ENCODE results near the gene GSTM4. TPM values are rescaled to one million over a fixed set of nuclear protein-coding genes. Genes with fewer than 3 reads are reported as not detected.
"Not testable (repeated sequence)": the region's sequence is repeated elsewhere in the genome, so short reads cannot be mapped to it uniquely, and the experiment has no call there.

The GSTM4 gene
- total RNA-seq, 2 experiments from 2014 or later: 8.8 to 9.9 TPM

DNA sequence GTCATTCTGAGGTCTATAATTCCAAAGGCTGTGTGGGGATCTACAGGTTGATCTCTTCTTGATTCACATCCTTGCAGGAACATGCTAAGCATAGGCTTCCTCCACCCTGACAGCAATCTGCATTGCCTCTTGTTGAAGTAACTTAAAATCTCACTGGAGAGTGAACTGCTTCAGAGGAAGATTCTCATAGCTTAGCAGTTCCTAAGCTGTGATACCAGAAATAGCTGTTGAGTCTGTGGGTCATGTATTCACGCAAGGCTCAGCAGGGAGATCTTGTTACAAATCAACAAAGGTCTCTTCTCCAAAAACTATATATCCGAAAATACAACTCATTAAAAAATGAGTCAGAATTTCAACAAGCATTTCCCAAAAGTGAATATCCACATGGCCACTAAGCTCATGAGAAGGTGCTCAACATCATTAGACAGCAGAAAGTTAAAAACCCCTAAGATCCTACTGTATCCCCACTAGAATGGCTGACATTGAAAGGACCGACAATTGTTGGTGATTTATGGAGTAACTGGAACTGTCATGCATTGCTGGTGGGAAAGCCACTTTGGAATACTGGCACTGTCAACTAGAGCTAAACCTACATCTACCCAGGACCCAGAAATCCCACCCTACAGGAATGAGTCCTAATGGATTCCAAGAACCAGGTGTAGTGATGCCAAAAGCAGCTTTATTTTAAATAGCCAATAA is 20.9 kb downstream of the GSTM4 start:
- DNase-seq; intact Hi-C loops (cut with micrococcal nuclease); H3K9me3 Mint-ChIP-seq; H3K36me3 Mint-ChIP-seq (ENCODE audit: low read depth); CTCF ChIA-PET; H3K27me3 Mint-ChIP-seq (ENCODE audit: low read depth); H3K4me1 Mint-ChIP-seq (ENCODE audit: low read depth); H3K27ac Mint-ChIP-seq; H3K4me3 Mint-ChIP-seq: not testable (repeated sequence)

- CTCF ChIA-PET: no interaction called here
- no peak overlapping the region for H3K4me3 Mint-ChIP-seq
- intact Hi-C loops (cut with micrococcal nuclease): no loop called here
- no peak for DNase-seq
- H3K27ac Mint-ChIP-seq: no peak overlapping the region
- no peaks in the 10 kb centered on the region for H3K27me3 Mint-ChIP-seq (ENCODE audit: low read depth)
- no peaks in the 10 kb centered on the region for H3K9me3 Mint-ChIP-seq
- no peaks in the 10 kb centered on the region for H3K4me1 Mint-ChIP-seq (ENCODE audit: low read depth)
- H3K36me3 Mint-ChIP-seq (ENCODE audit: low read depth): no peaks in the 10 kb centered on the region
These were observed 21.6 kb downstream of the GSTM4 start for GRCh38 chr1:109677459-109677858.

GRCh38 chr1:109678637-109679036 is 22.7 kb downstream of the GSTM4 start:
- intact Hi-C loops (cut with micrococcal nuclease); DNase-seq; H3K27ac Mint-ChIP-seq; CTCF ChIA-PET; H3K36me3 Mint-ChIP-seq (ENCODE audit: low read depth); H3K4me1 Mint-ChIP-seq (ENCODE audit: low read depth); H3K4me3 Mint-ChIP-seq; H3K9me3 Mint-ChIP-seq; H3K27me3 Mint-ChIP-seq (ENCODE audit: low read depth): not testable (repeated sequence)

DNA sequence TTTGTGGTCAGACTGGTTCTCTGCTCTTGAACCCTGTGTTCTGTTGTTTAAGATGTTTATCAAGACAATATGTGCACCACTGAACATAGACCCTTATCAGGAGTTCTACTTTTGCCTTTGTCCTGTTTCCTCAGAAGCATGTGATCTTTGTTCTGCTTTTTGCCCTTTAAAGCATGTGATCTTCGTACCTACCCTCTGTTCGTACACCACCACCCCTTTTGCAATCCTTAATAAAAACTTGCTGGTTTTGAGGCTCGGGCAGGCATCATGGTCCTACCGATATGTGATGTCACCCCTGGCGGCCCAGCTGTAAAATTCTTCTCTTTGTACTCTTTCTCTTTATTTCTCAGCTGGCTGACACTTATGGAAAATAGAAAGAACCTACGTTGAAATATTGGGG is 28.9 kb downstream of the GSTM4 start:
- H3K4me1 Mint-ChIP-seq (ENCODE audit: low read depth); H3K4me3 Mint-ChIP-seq; H3K27me3 Mint-ChIP-seq (ENCODE audit: low read depth); CTCF ChIA-PET; intact Hi-C loops (cut with micrococcal nuclease); DNase-seq; H3K27ac Mint-ChIP-seq; H3K36me3 Mint-ChIP-seq (ENCODE audit: low read depth); H3K9me3 Mint-ChIP-seq: not testable (repeated sequence)

GRCh38 chr1:109685399-109685798 is 29.5 kb downstream of the GSTM4 start:
- H3K27me3 Mint-ChIP-seq (ENCODE audit: low read depth); CTCF ChIA-PET; DNase-seq; H3K27ac Mint-ChIP-seq; intact Hi-C loops (cut with micrococcal nuclease); H3K4me3 Mint-ChIP-seq; H3K4me1 Mint-ChIP-seq (ENCODE audit: low read depth); H3K9me3 Mint-ChIP-seq; H3K36me3 Mint-ChIP-seq (ENCODE audit: low read depth): not testable (repeated sequence)

- DNase-seq; H3K9me3 Mint-ChIP-seq; intact Hi-C loops (cut with micrococcal nuclease); H3K27me3 Mint-ChIP-seq (ENCODE audit: low read depth); H3K36me3 Mint-ChIP-seq (ENCODE audit: low read depth); H3K4me1 Mint-ChIP-seq (ENCODE audit: low read depth); H3K27ac Mint-ChIP-seq; H3K4me3 Mint-ChIP-seq; CTCF ChIA-PET: not testable (repeated sequence)
These were observed 30.0 kb downstream of the GSTM4 start for GRCh38 chr1:109685890-109686289.

DNA sequence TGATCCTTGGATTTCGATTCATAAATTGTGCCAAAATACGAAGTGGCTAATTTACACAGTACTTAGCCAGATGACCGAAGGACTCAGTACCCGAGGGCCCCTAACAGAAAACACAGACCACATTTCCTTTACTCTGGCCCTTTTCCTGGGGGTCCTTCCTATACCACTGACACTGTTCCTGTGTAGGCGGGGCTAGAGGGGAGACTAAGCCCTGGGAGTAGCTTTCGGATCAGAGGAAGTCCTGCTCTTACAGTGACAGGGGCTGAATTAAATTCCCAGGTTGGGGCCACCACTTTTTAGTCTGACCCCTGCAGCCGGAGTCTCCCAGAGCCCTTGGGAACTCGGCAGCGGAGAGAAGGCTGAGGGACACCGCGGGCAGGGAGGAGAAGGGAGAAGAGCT is 31.2 kb downstream of the GSTM4 start:
- H3K36me3 Mint-ChIP-seq (ENCODE audit: low read depth); H3K9me3 Mint-ChIP-seq; intact Hi-C loops (cut with micrococcal nuclease); H3K4me1 Mint-ChIP-seq (ENCODE audit: low read depth); H3K27ac Mint-ChIP-seq; CTCF ChIA-PET; H3K27me3 Mint-ChIP-seq (ENCODE audit: low read depth); DNase-seq; H3K4me3 Mint-ChIP-seq: not testable (repeated sequence)

GRCh38 chr1:109687641-109688499 is 32.0 kb downstream of the GSTM4 start, which contains the start of gene GSTM1:
Gene GSTM1, plus strand, starts transcription at chr1:109687817. Its CDS starts 57 bp downstream, at chr1:109687874.
- intact Hi-C loops (cut with micrococcal nuclease): no loop called here
- H3K27me3 Mint-ChIP-seq (ENCODE audit: low read depth): no peaks in the 10 kb centered on the region
- no peaks in the 10 kb centered on the region for H3K4me1 Mint-ChIP-seq (ENCODE audit: low read depth)
- no peak within 1 kb of the TSS for H3K4me3 Mint-ChIP-seq
- H3K36me3 Mint-ChIP-seq (ENCODE audit: low read depth): no peaks in the 10 kb centered on the region
- CTCF ChIA-PET: no interaction called here
- no peak for DNase-seq
- no peaks in the 10 kb centered on the region for H3K9me3 Mint-ChIP-seq
- H3K27ac Mint-ChIP-seq: no peak within 1 kb of the TSS

DNA sequence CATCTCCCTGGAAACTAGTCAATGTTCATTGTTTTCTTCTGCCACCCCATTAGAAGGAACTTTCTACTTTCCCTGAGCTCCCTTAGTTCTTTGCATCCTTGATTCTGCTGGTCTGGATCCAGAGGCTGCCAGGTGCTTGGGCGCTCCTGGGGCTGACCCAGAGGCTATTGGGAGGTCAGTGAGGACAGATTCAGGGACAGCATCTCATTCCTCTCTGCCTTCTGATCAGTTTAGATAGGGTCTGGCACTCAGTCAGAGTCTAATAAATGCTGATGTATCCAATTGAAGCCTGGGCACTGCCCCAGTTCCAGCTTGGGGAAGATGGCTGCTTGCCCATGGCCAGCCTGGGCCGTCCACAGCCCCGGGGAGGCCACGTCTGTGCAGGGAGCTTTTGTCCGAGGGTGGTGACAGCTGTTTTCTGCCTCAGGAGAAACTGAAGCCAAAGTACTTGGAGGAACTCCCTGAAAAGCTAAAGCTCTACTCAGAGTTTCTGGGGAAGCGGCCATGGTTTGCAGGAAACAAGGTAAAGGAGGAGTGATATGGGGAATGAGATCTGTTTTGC is 34.0 kb downstream of the GSTM4 start:
- Mint-ChIP-seq H3K4me3 (no peak overlapping the region), H3K27ac (no peak overlapping the region), H3K36me3 (ENCODE audit: low read depth) (no peaks in the 10 kb centered on the region), H3K9me3 (no peaks in the 10 kb centered on the region), H3K4me1 (ENCODE audit: low read depth) (no peaks in the 10 kb centered on the region), H3K27me3 (ENCODE audit: low read depth) (no peaks in the 10 kb centered on the region)
- DNase-seq: no peak
- CTCF ChIA-PET: no interaction called here
- intact Hi-C loops (cut with micrococcal nuclease): no loop called here

- Mint-ChIP-seq H3K4me1 (ENCODE audit: low read depth) (no peaks in the 10 kb centered on the region), H3K9me3 (no peaks in the 10 kb centered on the region), H3K4me3 (no peak overlapping the region), H3K27me3 (ENCODE audit: low read depth) (no peaks in the 10 kb centered on the region), H3K36me3 (ENCODE audit: low read depth) (no peaks in the 10 kb centered on the region), H3K27ac (no peak overlapping the region)
- DNase-seq: no peak
- CTCF ChIA-PET: no interaction called here
- intact Hi-C loops (cut with micrococcal nuclease): no loop called here
These were observed 35.9 kb downstream of the GSTM4 start for GRCh38 chr1:109691759-109692158.

GRCh38 chr1:109694400-109694799 is 38.5 kb downstream of the GSTM4 start:
- H3K27me3 Mint-ChIP-seq (ENCODE audit: low read depth); DNase-seq; intact Hi-C loops (cut with micrococcal nuclease); H3K27ac Mint-ChIP-seq; H3K36me3 Mint-ChIP-seq (ENCODE audit: low read depth); H3K4me1 Mint-ChIP-seq (ENCODE audit: low read depth); CTCF ChIA-PET; H3K9me3 Mint-ChIP-seq; H3K4me3 Mint-ChIP-seq: not testable (repeated sequence)

- H3K36me3 Mint-ChIP-seq (ENCODE audit: low read depth); intact Hi-C loops (cut with micrococcal nuclease): not testable (repeated sequence)
These were observed 39.2 kb downstream of the GSTM4 start for GRCh38 chr1:109695138-109695537.

DNA sequence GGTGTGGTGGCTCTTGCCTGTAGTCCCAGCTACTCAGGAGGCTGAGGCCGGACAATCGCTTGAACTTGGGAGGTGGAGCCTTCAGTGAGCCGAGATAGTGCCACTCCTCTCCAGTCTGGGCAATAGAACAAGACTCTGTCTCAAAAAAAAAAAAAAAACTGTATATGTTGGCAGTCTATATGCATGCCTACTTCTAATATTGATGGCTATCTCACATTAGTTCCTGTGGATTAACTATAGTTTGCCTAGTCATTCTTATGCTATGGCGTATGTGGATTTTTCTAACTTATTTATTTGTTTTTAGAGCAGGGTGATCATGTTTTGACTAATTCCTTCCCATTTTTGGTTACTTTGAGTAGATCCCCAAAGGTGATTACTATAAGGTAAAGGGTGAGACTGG is 41.2 kb downstream of the GSTM4 start:
- H3K36me3 Mint-ChIP-seq (ENCODE audit: low read depth): no peaks in the 10 kb centered on the region
- no peaks in the 10 kb centered on the region for H3K27me3 Mint-ChIP-seq (ENCODE audit: low read depth)
- no peaks in the 10 kb centered on the region for H3K9me3 Mint-ChIP-seq
- CTCF ChIA-PET: no interaction called here
- H3K27ac Mint-ChIP-seq: no peak overlapping the region
- H3K4me1 Mint-ChIP-seq (ENCODE audit: low read depth): no peaks in the 10 kb centered on the region
- no peak for DNase-seq
- H3K4me3 Mint-ChIP-seq: no peak overlapping the region
- intact Hi-C loops (cut with micrococcal nuclease): no loop called here

More at GRCh38 chr1:109695138-109695537, 39.2 kb downstream of the GSTM4 start:
- CTCF ChIA-PET; H3K27ac Mint-ChIP-seq; H3K4me1 Mint-ChIP-seq (ENCODE audit: low read depth); H3K27me3 Mint-ChIP-seq (ENCODE audit: low read depth); H3K4me3 Mint-ChIP-seq; DNase-seq; H3K9me3 Mint-ChIP-seq: not testable (repeated sequence)
